Mucosa of rectum (tissue), 2 donors: Measurements from ENCODE around the gene FAM237B.

Source experiments
- H3K27ac ChIP-seq, 2 donors: one replicate each; pipeline ENCODE4 v1.7.0; 2013; ENCODE audit warnings: inconsistent platforms in 2 of 2, low read depth in 2 of 2, low read length in 2 of 2
- H3K27me3 ChIP-seq, 2 donors: one replicate each; pipeline ENCODE4 v1.7.0; 2013; ENCODE audit warnings: low read length in 2 of 2; ENCODE audit not compliant: control insufficient read depth in 2 of 2, insufficient read depth in 2 of 2
- H3K36me3 ChIP-seq, 2 donors: one replicate each; pipeline ENCODE4 v1.7.0; 2013; ENCODE audit warnings: low read length in 2 of 2; ENCODE audit not compliant: control insufficient read depth in 2 of 2, insufficient read depth in 2 of 2
- H3K4me1 ChIP-seq, 2 donors: one replicate each; pipeline ENCODE4 v1.7.0; 2013; ENCODE audit warnings: low read length in 2 of 2, mild to moderate bottlenecking in 1 of 2; ENCODE audit not compliant: control insufficient read depth in 2 of 2, insufficient read depth in 2 of 2
- H3K4me3 ChIP-seq, 2 donors: one replicate each; pipeline ENCODE4 v1.7.0; 2013; ENCODE audit warnings: low read length in 2 of 2
- H3K9ac ChIP-seq, 2 donors: one replicate each; pipeline ENCODE4 v1.7.0; 2013; ENCODE audit warnings: low read length in 2 of 2, low read depth in 1 of 2, mild to moderate bottlenecking in 1 of 2
- H3K9me3 ChIP-seq, 2 donors: one replicate each; pipeline ENCODE4 v1.7.0; 2013; ENCODE audit warnings: low read length in 2 of 2; ENCODE audit not compliant: control insufficient read depth in 2 of 2
- donor health status: healthy.
- donor health status: Normal muscosa, but diverticular disease.

Gene FAM237B

GRCh38 chr7:90334193-90334843 is 13.2 kb upstream of the FAM237B start:
- no peak overlapping the region for H3K4me3 ChIP-seq
- H3K27me3 ChIP-seq, result no peaks in the 10 kb centered on the region
- no peaks in the 10 kb centered on the region for H3K9me3 ChIP-seq

GRCh38 chr7:90326500-90326899 is 5.4 kb upstream of the FAM237B start:
- H3K9ac ChIP-seq, result no peak overlapping the region
- H3K9me3 ChIP-seq, result no peaks in the 10 kb centered on the region
- peaks cover 9 to 15% of the 10 kb centered on the region in 2 donors for H3K27me3 ChIP-seq
- H3K4me1 ChIP-seq, result no peaks in the 10 kb centered on the region
- H3K36me3 ChIP-seq, result no peaks in the 10 kb centered on the region
- H3K4me3 ChIP-seq, result no peak overlapping the region
- no peak overlapping the region for H3K27ac ChIP-seq

More at GRCh38 chr7:90334193-90334843, 13.2 kb upstream of the FAM237B start:
- Histone ChIP-seq H3K27ac (no peak overlapping the region), H3K4me1 (no peaks in the 10 kb centered on the region), H3K36me3 (no peaks in the 10 kb centered on the region), H3K9ac (no peak overlapping the region)

- Histone ChIP-seq H3K36me3 (no peaks in the 10 kb centered on the region), H3K9ac (no peak overlapping the region), H3K9me3 (no peaks in the 10 kb centered on the region), H3K4me3 (no peak overlapping the region), H3K4me1 (no peaks in the 10 kb centered on the region), H3K27me3 (peaks cover 30% of the 10 kb centered on the region in 2 donors), H3K27ac (no peak overlapping the region)
Observed at GRCh38 chr7:90322837-90323236, 1.7 kb upstream of the FAM237B start.

GRCh38 chr7:90320418-90320800 is 695 bp downstream of the FAM237B start:
- Histone ChIP-seq H3K9ac (no peak overlapping the region), H3K4me1 (no peaks in the 10 kb centered on the region), H3K36me3 (no peaks in the 10 kb centered on the region), H3K27ac (no peak overlapping the region), H3K27me3 (peaks cover 30% of the 10 kb centered on the region in 2 donors), H3K9me3 (no peaks in the 10 kb centered on the region), H3K4me3 (no peak overlapping the region)

- no peak overlapping the region for H3K9ac ChIP-seq
- H3K27me3 ChIP-seq, result peaks cover 30% of the 10 kb centered on the region in 2 donors
- no peaks in the 10 kb centered on the region for H3K9me3 ChIP-seq
- H3K4me1 ChIP-seq, result no peaks in the 10 kb centered on the region
- H3K27ac ChIP-seq, result no peak overlapping the region
- no peak overlapping the region for H3K4me3 ChIP-seq
- no peaks in the 10 kb centered on the region for H3K36me3 ChIP-seq
Observed at GRCh38 chr7:90320014-90320413, 1.1 kb downstream of the FAM237B start.

GRCh38 chr7:90313907-90314306 is 7.2 kb downstream of the FAM237B start:
- Histone ChIP-seq H3K27ac (no peak overlapping the region), H3K36me3 (no peaks in the 10 kb centered on the region), H3K9ac (no peak overlapping the region), H3K27me3 (no peaks in the 10 kb centered on the region), H3K9me3 (no peaks in the 10 kb centered on the region), H3K4me1 (no peaks in the 10 kb centered on the region), H3K4me3 (no peak overlapping the region)

- Histone ChIP-seq H3K9me3 (no peaks in the 10 kb centered on the region), H3K27me3 (no peaks in the 10 kb centered on the region), H3K36me3 (no peaks in the 10 kb centered on the region), H3K9ac (no peak overlapping the region), H3K27ac (no peak overlapping the region), H3K4me1 (no peaks in the 10 kb centered on the region), H3K4me3 (no peak overlapping the region)
Observed at GRCh38 chr7:90312745-90313144, 8.4 kb downstream of the FAM237B start.

GRCh38 chr7:90311175-90311574 is 9.9 kb downstream of the FAM237B start:
- Histone ChIP-seq H3K4me3 (no peak overlapping the region), H3K36me3 (no peaks in the 10 kb centered on the region), H3K9me3 (no peaks in the 10 kb centered on the region), H3K4me1 (no peaks in the 10 kb centered on the region), H3K27ac (no peak overlapping the region), H3K27me3 (no peaks in the 10 kb centered on the region), H3K9ac (no peak overlapping the region)

GRCh38 chr7:90309872-90310271 is 11.2 kb downstream of the FAM237B start:
- Histone ChIP-seq H3K27me3 (no peaks in the 10 kb centered on the region), H3K27ac (no peak overlapping the region), H3K36me3 (no peaks in the 10 kb centered on the region), H3K9ac (no peak overlapping the region), H3K9me3 (no peaks in the 10 kb centered on the region), H3K4me1 (no peaks in the 10 kb centered on the region), H3K4me3 (no peak overlapping the region)

- no peak overlapping the region for H3K9ac ChIP-seq
Observed at GRCh38 chr7:90303241-90303640, 17.9 kb downstream of the FAM237B start.

More at GRCh38 chr7:90303241-90303640, 17.9 kb downstream of the FAM237B start:
- no peak overlapping the region for H3K4me3 ChIP-seq
- no peak overlapping the region for H3K27ac ChIP-seq
- H3K4me1 ChIP-seq, result peaks cover 0 to 3% of the 10 kb centered on the region in 2 donors
- H3K9me3 ChIP-seq, result no peaks in the 10 kb centered on the region
- no peaks in the 10 kb centered on the region for H3K36me3 ChIP-seq
- no peaks in the 10 kb centered on the region for H3K27me3 ChIP-seq
